OCI-LY1 (cell line): ENCODE measurements around the gene GSTT4.
"Not testable (repeated sequence)": the region's sequence is repeated elsewhere in the genome, so short reads cannot be mapped to it uniquely, and the experiment has no call there.

Experiments used
- H2AFZ ChIP-seq: fragments of 200-600 bp; sonication (generic), shearing (Covaris generic); 2 replicates; pipeline ENCODE4 v1.6.0; 2014; ENCODE audit warnings: antibody characterized with exemption, mild to moderate bottlenecking, low read length
- H3F3A ChIP-seq: fragments of 200-600 bp; sonication (generic), shearing (Covaris generic); 2 replicates; pipeline ENCODE4 v1.6.0; 2014; ENCODE audit warnings: mild to moderate bottlenecking, antibody characterized with exemption, low read length, moderate library complexity; ENCODE audit not compliant: insufficient read depth
- H3K27ac ChIP-seq: fragments of 200-600 bp; sonication (generic); 2 replicates; pipeline ENCODE4 v1.5.1; 2014; ENCODE audit warnings: low read length, mixed run types, mild to moderate bottlenecking, low read depth; ENCODE audit not compliant: poor library complexity, severe bottlenecking
- H3K27me3 ChIP-seq: fragments of 200-600 bp; sonication (generic); 2 replicates; pipeline ENCODE4 v1.6.0; 2014; ENCODE audit warnings: antibody characterized with exemption, mild to moderate bottlenecking, low read length, moderate library complexity; ENCODE audit not compliant: insufficient read depth
- H3K36me3 ChIP-seq: fragments of 200-600 bp; sonication (generic); 2 replicates; pipeline ENCODE4 v1.6.1; 2014; ENCODE audit warnings: mild to moderate bottlenecking, antibody characterized with exemption, low read length, moderate library complexity, mixed read lengths; ENCODE audit not compliant: insufficient read depth
- H3K4me1 ChIP-seq: fragments of 200-600 bp; sonication (generic); 2 replicates; pipeline ENCODE4 v1.5.1; 2014; ENCODE audit warnings: mild to moderate bottlenecking, low read length, moderate library complexity; ENCODE audit not compliant: insufficient read depth, severe bottlenecking
- H3K4me2 ChIP-seq: fragments of 200-600 bp; sonication (generic), shearing (Covaris generic); 2 replicates; pipeline ENCODE4 v1.6.1; 2014; ENCODE audit warnings: low read length
- H3K4me3 ChIP-seq: fragments of 200-600 bp; sonication (generic); 2 replicates; pipeline ENCODE4 v1.5.1; 2014; ENCODE audit warnings: low read length, low read depth, mild to moderate bottlenecking, mixed read lengths; ENCODE audit not compliant: poor library complexity, severe bottlenecking
- H3K79me2 ChIP-seq: fragments of 200-600 bp; shearing (Covaris generic); 2 replicates; pipeline ENCODE4 v1.6.1; 2016; ENCODE audit warnings: mixed run types, low read length, mixed read lengths; ENCODE audit not compliant: insufficient read depth
- H3K9ac ChIP-seq: fragments of 200-600 bp; sonication (generic), shearing (Covaris generic); 2 replicates; pipeline ENCODE4 v1.6.1; 2014; ENCODE audit warnings: mild to moderate bottlenecking, low read length, mixed read lengths
- H3K9me2 ChIP-seq: fragments of 200-600 bp; sonication (generic), shearing (Covaris generic); 2 replicates; pipeline ENCODE4 v1.6.1; 2014; ENCODE audit warnings: low read depth, mild to moderate bottlenecking, low read length, mixed read lengths
- H3K9me3 ChIP-seq: fragments of 200-600 bp; shearing (Covaris generic); 2 replicates; pipeline ENCODE4 v1.6.1; 2014; ENCODE audit warnings: low read length, mixed read lengths
- H4K20me1 ChIP-seq: fragments of 200-600 bp; sonication (generic), shearing (Covaris generic); 2 replicates; pipeline ENCODE4 v1.6.0; 2016; ENCODE audit warnings: mild to moderate bottlenecking, low read length; ENCODE audit not compliant: insufficient read depth
- EZH2 ChIP-seq: fragments of 200-600 bp; sonication (generic), shearing (Covaris generic); IDR thresholded peaks from 2 replicates; pipeline ENCODE4 v1.8.0; 2017; ENCODE audit warnings: borderline replicate concordance, mixed run types, mild to moderate bottlenecking, antibody characterized with exemption, low read length, moderate library complexity, mixed read lengths
- TF ChIP-seq, protein P1 (sequence below): fragments of 200-600 bp; sonication (generic), shearing (Covaris generic); IDR thresholded peaks from 2 replicates; pipeline ENCODE4 v1.5.1; 2017; ENCODE audit warnings: mild to moderate bottlenecking, antibody characterized with exemption, low read length, moderate library complexity, mixed read lengths

The GSTT4 gene

DNA sequence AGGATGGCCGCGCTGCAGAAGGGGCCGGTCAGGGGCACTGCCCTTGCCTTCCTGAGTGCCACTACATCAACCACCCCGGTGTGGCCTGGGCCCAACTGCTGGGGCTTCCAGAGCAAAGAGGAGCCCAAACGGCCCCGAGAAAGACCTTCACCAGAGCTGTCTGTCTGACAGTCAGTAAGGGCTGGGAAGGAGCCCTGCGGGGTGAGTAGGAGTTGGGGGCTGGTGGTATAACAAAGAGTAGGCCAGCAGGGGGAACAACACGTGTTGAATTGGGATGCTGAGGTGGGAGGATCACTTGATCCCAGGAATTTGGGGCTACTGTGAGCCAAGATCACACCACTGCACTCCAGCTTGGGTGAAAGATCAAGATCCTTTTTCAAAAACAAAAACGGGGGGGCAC, 3.9 kb downstream of the GSTT4 start:
- Histone ChIP-seq H3K27ac (no peak overlapping the region), H4K20me1 (no peaks in the 10 kb centered on the region), H3F3A (no peaks in the 10 kb centered on the region), H3K4me1 (no peaks in the 10 kb centered on the region), H3K27me3 (no peaks in the 10 kb centered on the region; the same call in 1 of the 2 replicates), H3K4me3 (no peak overlapping the region), H3K36me3 (no peaks in the 10 kb centered on the region), H3K9me2 (no peaks in the 10 kb centered on the region), H3K9me3 (no peaks in the 10 kb centered on the region), H3K4me2 (no peak overlapping the region), H2AFZ (no peak overlapping the region), H3K9ac (no peak overlapping the region), H3K79me2 (no peaks in the 10 kb centered on the region)
- TF ChIP-seq EZH2 = no peak
- TF ChIP-seq, protein P1, sequence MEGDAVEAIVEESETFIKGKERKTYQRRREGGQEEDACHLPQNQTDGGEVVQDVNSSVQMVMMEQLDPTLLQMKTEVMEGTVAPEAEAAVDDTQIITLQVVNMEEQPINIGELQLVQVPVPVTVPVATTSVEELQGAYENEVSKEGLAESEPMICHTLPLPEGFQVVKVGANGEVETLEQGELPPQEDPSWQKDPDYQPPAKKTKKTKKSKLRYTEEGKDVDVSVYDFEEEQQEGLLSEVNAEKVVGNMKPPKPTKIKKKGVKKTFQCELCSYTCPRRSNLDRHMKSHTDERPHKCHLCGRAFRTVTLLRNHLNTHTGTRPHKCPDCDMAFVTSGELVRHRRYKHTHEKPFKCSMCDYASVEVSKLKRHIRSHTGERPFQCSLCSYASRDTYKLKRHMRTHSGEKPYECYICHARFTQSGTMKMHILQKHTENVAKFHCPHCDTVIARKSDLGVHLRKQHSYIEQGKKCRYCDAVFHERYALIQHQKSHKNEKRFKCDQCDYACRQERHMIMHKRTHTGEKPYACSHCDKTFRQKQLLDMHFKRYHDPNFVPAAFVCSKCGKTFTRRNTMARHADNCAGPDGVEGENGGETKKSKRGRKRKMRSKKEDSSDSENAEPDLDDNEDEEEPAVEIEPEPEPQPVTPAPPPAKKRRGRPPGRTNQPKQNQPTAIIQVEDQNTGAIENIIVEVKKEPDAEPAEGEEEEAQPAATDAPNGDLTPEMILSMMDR = no peak

- H3K27me3 ChIP-seq, H3K27ac ChIP-seq, H2AFZ ChIP-seq, H3K4me3 ChIP-seq, H3K36me3 ChIP-seq, H3F3A ChIP-seq, H4K20me1 ChIP-seq, H3K9me3 ChIP-seq, H3K9ac ChIP-seq, H3K79me2 ChIP-seq, H3K4me2 ChIP-seq, H3K4me1 ChIP-seq, H3K9me2 ChIP-seq: not testable (repeated sequence)
Measured at GRCh38 chr22:23999779-24000178, 5.5 kb downstream of the GSTT4 start.

GRCh38 chr22:23997092-23997491, 8.2 kb downstream of the GSTT4 start:
- no peaks in the 10 kb centered on the region for H3F3A ChIP-seq
- H3K4me1 ChIP-seq = no peaks in the 10 kb centered on the region
- H3K9me3 ChIP-seq = no peaks in the 10 kb centered on the region
- H3K36me3 ChIP-seq = no peaks in the 10 kb centered on the region
- TF ChIP-seq, protein P1 = no peak
- no peaks in the 10 kb centered on the region for H3K79me2 ChIP-seq
- no peaks in the 10 kb centered on the region; the same call in 1 of the 2 replicates for H3K27me3 ChIP-seq
- H3K4me2 ChIP-seq = no peak overlapping the region
- no peak overlapping the region for H2AFZ ChIP-seq
- H3K9ac ChIP-seq = no peak overlapping the region
- no peak overlapping the region for H3K4me3 ChIP-seq
- H4K20me1 ChIP-seq = no peaks in the 10 kb centered on the region
- no peak overlapping the region for H3K27ac ChIP-seq
- H3K9me2 ChIP-seq = no peaks in the 10 kb centered on the region

DNA sequence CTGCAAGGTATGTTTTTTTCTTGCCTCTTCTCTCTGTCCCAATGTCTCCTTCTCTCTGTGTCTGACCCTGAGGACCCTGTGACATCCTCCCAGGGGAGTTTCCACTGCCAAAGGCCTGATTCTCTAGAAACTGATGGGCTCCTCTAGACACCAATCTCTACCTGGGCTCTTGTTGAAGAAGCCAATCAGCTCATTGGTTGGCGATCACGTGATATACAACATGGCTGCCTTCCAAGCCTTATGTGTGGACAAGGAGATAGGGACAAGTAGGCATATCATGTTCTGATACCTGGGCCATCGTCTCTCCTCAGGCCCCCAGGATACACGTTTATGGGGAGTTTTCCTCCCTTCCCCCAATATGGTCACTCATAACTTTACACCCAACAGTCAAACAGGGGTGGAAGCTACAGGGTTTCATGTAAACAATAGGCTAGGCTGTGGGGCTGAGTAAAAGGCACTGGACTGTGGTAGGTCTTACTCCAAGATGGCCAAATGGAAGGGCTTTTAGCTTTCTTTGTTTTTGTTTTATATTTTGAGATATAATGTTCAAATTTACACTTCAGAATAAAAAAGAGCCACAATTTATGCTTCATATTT, 11.6 kb downstream of the GSTT4 start:
- not testable (repeated sequence) for H3K9me2 ChIP-seq, H3K36me3 ChIP-seq, H3K4me3 ChIP-seq, H3K4me2 ChIP-seq, H2AFZ ChIP-seq, H3K27ac ChIP-seq, H3K4me1 ChIP-seq, H3K79me2 ChIP-seq, H3K9me3 ChIP-seq, H4K20me1 ChIP-seq, H3K27me3 ChIP-seq, H3F3A ChIP-seq, H3K9ac ChIP-seq

DNA sequence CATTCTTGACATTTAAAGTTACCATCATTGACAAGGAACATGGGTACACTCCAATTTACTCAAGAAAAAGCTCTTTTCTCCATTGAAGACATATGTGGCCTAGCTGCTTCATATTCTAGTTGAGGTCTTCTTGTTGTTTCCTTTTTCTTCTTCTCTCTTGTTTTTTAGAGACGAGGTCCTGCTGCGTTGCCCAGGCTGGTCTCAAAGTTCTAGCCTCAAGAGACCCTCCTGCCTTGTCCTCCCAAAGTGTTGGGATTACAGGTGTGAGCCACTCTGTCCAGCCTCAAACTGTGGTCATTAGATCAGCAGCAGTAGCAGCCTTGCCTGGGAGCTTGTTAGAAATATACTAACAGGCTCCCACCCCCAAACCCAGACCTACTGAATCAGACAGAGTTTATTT, 12.2 kb downstream of the GSTT4 start:
- not testable (repeated sequence) for H3K4me3 ChIP-seq, H3F3A ChIP-seq, H3K9me3 ChIP-seq, H3K4me2 ChIP-seq, H3K4me1 ChIP-seq, H4K20me1 ChIP-seq, H3K36me3 ChIP-seq, H3K27me3 ChIP-seq, H3K79me2 ChIP-seq, H2AFZ ChIP-seq, H3K27ac ChIP-seq, H3K9me2 ChIP-seq, H3K9ac ChIP-seq

DNA sequence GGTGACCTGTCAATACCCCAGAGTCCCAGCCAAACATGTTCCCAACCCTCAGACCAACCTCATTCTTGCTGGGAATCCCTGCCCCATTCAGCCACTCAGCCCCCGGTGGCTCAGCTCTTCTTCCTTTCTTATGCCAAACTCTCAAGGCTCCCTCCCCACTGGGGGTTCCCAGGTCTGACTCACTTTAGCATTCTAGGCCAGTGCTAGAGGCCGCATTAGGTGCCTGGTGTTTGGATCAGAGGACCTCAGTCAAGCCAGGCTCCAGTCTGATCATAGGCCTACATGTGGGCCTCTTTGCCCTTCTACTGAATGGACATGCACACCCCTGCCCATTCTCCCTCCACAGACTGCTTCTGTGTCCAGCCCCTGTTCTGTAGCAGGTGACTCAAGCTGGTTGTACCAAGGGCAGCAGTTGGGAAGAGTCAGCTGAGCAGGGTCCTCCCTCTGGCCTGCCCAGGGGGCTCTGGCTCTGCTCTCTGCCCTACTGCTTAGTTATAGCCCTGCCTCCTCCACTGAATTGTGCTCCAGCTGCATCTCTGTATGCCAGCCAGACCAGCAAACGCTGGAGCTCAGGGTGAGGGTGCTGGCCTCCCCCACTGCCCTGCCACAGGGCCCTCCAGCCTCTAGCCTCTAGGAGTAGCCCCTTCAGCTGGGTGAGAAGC, 15.5 kb downstream of the GSTT4 start:
- H3K36me3 ChIP-seq, H3K79me2 ChIP-seq, H3F3A ChIP-seq, H2AFZ ChIP-seq, H3K27me3 ChIP-seq, H3K9me2 ChIP-seq, H3K4me2 ChIP-seq, H3K9me3 ChIP-seq, H3K27ac ChIP-seq, H3K4me3 ChIP-seq, H3K9ac ChIP-seq, H3K4me1 ChIP-seq, H4K20me1 ChIP-seq: not testable (repeated sequence)
